NCI-H446 treated with DMSO at 0.1 percent for 48 hours (cell line): Measurements from ENCODE around the gene CNBP.
"Not testable (repeated sequence)": the region's sequence is repeated elsewhere in the genome, so short reads cannot be mapped to it uniquely, and the experiment has no call there.

Source experiments
- DNase-seq: peaks from one replicate; lab custom pipeline; 2025; lab: John Stamatoyannopoulos, UW

Gene CNBP

GRCh38 chr3:129184784-129185542, 1.3 kb upstream of the CNBP start:
- DNase-seq: not testable (repeated sequence)

- no peak for DNase-seq
These were observed 631 bp upstream of the CNBP start for GRCh38 chr3:129184396-129184657.

- DNase-seq: no peak
These were observed 1.1 kb downstream of the CNBP start for GRCh38 chr3:129182390-129183185.

- DNase-seq: no peak
These were observed 1.9 kb downstream of the CNBP start for GRCh38 chr3:129181819-129182218.

DNA sequence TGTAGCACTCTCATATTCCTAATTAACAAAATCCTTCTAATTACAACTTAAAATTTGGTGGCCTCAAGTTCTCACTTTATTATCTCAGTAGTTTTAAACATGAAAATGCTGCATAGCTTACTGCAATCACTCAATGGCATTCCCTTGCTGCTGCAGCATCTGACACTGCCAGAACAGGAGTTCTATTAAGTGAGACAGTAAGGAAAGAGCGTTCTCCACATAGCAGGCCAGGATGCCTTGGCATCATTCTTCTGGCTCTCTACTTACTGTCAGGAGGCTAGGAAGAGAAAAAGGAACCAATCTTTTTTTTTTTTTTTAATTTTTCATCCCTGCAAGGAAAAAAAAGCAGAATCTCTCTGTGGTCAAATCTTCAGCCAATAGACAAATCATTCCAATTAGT, 3.2 kb downstream of the CNBP start:
- no peak for DNase-seq

DNA sequence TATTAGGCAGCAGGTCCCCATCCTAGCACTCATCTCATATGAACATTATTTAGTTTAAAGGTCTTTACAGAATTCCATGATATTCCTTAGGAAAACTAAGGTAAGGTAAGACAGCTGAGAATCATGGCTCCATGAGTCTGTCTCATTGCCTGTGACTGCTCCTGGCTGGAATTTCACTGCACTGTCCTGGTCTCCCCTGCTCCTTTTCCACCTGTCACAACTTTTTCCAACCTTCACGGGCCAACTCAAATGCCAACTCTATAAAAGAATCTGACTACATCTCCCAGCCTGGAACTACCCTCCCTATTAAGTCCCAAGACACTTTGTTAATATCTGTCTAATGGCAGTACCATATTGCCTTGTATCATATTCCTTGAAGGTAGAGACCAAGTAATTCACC, 7.6 kb downstream of the CNBP start:
- no peak for DNase-seq

DNA sequence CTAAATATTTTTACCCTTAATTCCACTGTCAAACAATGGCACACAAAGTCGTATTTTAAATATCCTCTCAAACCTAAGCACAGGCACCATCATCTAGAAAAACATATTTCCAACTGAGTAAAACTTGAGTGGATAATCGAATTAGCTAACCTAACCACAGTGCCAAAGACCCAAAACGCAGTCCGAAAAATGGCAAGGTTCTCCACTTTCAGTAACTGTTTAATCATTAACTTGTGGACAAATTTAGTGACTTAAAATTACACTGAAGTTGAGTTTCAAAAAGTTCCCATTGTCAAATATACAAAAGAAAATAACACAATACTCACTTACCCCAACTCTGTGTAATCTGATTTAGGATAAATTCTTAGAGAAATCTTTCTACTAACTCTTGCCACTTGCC, 10.0 kb downstream of the CNBP start:
- no peak for DNase-seq

- DNase-seq: no peak
These were observed 10.5 kb downstream of the CNBP start for GRCh38 chr3:129173206-129173605.

- DNase-seq: no peak
These were observed 16.9 kb downstream of the CNBP start for GRCh38 chr3:129166579-129167332.

DNA sequence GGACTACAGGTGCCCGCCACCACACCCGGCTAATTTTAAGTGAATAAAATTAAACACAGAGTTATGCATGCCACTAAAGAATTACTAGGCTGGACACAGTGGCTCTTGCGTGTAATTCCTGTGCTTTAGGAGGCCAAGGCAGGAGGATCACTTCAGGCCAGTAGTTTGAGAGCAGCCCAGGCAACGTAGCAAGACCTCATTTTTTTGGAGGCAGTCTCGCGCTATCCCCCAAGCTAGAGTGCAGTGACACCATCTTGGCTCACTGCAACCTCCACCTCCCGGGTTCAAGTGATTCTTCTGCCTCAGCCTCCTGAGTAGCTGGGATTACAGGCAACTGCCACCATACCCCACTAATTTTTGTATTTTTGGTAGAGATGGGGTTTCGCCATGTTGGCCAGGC, 18.1 kb downstream of the CNBP start:
- not testable (repeated sequence) for DNase-seq

DNA sequence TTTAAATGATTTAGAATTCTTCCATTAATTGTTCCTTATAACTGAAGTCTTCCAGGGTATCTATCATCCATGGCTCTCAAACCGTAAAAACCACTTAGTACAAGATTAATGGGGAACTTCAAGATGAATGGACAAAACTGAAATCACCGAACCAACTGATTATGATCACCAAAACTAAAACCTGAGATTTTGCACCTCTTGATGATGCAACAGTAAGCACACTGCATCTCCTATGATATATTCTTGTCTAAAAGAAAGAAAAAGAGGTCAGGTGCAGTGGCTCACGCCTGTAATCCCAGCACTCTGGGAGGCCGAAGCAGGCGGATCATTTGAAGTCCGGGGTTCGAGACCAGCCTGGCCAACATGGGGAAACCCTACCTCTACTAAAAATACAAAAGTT, 19.2 kb downstream of the CNBP start:
- DNase-seq: no peak

- no peak for DNase-seq
These were observed 20.7 kb downstream of the CNBP start for GRCh38 chr3:129162729-129163579.

- no peak for DNase-seq
These were observed 21.8 kb downstream of the CNBP start for GRCh38 chr3:129161860-129162271.

DNA sequence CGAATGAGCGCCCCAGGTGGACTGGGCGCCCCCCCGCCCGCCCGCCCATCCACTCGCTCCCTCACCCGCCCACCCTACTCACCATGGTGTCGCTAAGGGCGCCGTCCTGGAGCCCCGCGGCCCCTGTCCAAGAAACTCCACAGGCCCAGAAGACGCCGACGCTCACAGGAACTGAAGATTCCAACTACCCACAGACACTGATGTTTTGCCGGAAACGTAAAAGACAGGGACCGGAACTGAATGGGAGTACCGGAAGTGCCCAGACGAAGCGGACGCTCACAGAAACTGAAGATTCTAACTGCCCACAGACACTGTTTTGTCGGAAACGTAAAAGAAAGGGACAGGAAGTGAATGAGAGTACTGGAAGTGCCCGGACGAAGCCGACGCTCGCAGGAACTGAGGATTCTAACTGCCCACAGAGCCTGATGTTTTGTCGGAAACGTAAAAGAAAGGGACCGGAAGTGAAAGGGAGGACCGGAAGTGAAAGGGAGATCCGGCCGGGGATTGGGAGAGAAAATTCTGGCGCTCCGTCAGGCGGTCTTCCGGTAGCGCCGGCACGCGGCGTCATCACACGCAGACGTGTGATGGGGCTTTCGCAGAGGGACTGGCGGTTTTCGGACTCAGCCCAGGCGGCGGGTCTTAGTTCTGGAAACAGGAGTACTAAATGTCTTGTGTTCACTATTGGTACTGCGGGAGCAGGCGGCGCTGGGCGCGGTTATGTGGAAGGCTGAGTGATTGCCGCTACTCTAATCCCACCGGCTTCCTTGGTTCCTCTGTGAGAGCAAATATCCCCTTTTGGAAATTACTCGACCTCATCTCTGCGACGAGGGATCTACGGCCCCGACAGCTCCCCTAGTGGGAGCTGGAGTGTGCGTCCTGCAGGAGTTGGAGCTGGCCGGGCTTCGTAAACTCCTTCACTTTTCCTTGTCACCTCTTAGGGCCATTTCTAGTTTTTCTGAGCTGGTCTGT, 22.5 kb downstream of the CNBP start, which contains the start of gene ISY1:
ISY1 (minus strand) TSS at position 173 of the 969 bp plus-strand sequence; CDS start at position 85, 88 bp downstream.
- peak; percentile 98 for DNase-seq

DNA sequence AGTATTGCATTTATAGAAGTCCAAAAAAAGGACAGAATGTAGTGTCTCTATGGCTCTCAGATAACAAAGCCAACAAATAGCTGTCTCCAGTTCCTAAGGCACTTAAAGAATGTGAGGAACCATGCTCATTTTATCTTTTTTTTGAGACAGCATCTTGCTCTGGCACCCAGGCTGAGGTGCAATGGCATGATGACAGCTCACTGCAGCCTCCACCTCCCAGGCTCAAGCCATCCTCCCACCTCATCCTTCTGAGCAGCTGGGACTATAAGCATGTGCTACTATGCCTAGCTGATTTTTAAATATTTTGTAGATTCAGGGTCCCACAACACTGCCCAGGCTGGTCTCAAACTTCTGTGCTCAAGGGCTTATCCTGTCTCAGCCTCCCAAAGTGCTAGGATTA, 38.9 kb downstream of the CNBP start:
- no peak for DNase-seq

GRCh38 chr3:129141011-129141410, 42.7 kb downstream of the CNBP start:
- not testable (repeated sequence) for DNase-seq

- DNase-seq: no peak
These were observed 43.8 kb downstream of the CNBP start for GRCh38 chr3:129139911-129140310.

DNA sequence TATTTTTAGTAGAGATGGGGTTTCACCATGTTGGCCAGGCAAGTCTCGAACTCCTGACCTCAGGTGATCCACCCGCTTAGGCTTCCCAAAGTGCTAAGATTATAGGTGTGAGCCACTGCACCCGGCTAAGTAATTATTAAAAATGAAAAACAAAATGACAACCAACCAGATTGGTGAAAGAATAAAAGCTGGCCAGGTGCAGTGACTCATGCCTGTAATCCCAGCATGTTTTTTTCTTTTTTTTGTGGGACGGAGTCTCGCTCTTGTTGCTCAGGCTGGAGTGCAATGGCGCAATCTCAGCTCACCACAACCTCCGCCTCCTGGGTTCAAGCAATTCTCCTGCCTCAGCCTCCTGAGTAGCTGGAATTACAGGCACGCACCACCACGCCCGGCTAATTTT, 47.4 kb downstream of the CNBP start:
- not testable (repeated sequence) for DNase-seq

GRCh38 chr3:129132097-129132866, 51.4 kb downstream of the CNBP start:
- DNase-seq: no peak
